ENCODE results near the gene TRAPPC10.
"Not testable (repeated sequence)": the region's sequence is repeated elsewhere in the genome, so short reads cannot be mapped to it uniquely, and the experiment has no call there.

GRCh38 chr21:44139787-44140551, 127.9 kb downstream of the TRAPPC10 start:
- not testable (repeated sequence) for TF ChIP-seq CTCF (IDR thresholded peaks at IDR 0.05; ENCODE audit: low read depth, low read length); EZH2phosphoT487 (IDR thresholded peaks at IDR 0.05; ENCODE audit: low read depth)

All from OCI-LY3 (cell line).